Fibroblast of villous mesenchyme (primary cell): ENCODE measurements around the gene PLXNA4. TPM values are rescaled to one million over a fixed set of nuclear protein-coding genes. Genes with fewer than 3 reads are reported as not detected.

Experiments
- DNase-seq: peaks from one replicate; pipeline ENCODE4 v3.0.0-alpha.2; 2010; ENCODE audit warnings: low read depth
- H3K4me3 ChIP-seq: 2 replicates; pipeline ENCODE4 v1.5.1; 2011; ENCODE audit warnings: low read depth, mild to moderate bottlenecking, low read length
- total RNA-seq: library from RNA; depleted of rRNA; stranded (reverse); fragments of >200 nt; gene quantifications from 2 replicates; pipeline ENCODE4 v1.2.3, GENCODE V29; 2012
- TF ChIP-seq, protein P1 (sequence below): IDR thresholded peaks from 2 replicates; pipeline ENCODE4 v1.5.1; 2012; ENCODE audit warnings: low read depth, mild to moderate bottlenecking, low read length; ENCODE audit not compliant: insufficient read depth

The PLXNA4 gene
- total RNA-seq, 1 donor, result not detected

GRCh38 chr7:132469264-132469663 lies 107.0 kb downstream of the PLXNA4 start:
- TF ChIP-seq, protein P1, sequence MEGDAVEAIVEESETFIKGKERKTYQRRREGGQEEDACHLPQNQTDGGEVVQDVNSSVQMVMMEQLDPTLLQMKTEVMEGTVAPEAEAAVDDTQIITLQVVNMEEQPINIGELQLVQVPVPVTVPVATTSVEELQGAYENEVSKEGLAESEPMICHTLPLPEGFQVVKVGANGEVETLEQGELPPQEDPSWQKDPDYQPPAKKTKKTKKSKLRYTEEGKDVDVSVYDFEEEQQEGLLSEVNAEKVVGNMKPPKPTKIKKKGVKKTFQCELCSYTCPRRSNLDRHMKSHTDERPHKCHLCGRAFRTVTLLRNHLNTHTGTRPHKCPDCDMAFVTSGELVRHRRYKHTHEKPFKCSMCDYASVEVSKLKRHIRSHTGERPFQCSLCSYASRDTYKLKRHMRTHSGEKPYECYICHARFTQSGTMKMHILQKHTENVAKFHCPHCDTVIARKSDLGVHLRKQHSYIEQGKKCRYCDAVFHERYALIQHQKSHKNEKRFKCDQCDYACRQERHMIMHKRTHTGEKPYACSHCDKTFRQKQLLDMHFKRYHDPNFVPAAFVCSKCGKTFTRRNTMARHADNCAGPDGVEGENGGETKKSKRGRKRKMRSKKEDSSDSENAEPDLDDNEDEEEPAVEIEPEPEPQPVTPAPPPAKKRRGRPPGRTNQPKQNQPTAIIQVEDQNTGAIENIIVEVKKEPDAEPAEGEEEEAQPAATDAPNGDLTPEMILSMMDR, result no peak
- no peak for DNase-seq
- no peak overlapping the region for H3K4me3 ChIP-seq

DNA sequence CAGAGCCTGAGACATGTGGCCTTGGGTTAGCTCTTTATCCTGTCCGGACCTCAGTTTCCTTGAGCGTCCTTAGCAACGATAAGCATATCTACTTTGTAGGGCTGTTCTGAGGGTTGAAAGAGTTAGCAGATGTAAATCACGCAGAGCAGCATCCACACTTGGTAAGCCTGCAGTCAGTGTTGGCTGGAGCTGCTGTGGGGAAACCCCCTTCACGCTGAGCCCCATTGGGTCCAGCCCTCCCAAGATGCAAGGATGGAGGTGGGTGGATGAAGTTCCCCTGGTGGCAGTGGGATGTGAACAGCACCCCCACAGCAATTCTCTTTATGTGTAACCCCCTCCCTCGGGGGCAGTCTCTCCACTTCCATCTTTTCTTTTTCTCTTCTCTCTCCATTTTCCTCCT lies 109.9 kb downstream of the PLXNA4 start:
- no peak for DNase-seq
- H3K4me3 ChIP-seq, result no peak overlapping the region
- TF ChIP-seq, protein P1, result no peak

GRCh38 chr7:132465516-132465915 lies 110.8 kb downstream of the PLXNA4 start:
- TF ChIP-seq, protein P1, result no peak
- DNase-seq, result no peak
- H3K4me3 ChIP-seq, result no peak overlapping the region

GRCh38 chr7:132464740-132465139 lies 111.5 kb downstream of the PLXNA4 start:
- no peak for DNase-seq
- no peak overlapping the region for H3K4me3 ChIP-seq
- TF ChIP-seq, protein P1, result no peak

DNA sequence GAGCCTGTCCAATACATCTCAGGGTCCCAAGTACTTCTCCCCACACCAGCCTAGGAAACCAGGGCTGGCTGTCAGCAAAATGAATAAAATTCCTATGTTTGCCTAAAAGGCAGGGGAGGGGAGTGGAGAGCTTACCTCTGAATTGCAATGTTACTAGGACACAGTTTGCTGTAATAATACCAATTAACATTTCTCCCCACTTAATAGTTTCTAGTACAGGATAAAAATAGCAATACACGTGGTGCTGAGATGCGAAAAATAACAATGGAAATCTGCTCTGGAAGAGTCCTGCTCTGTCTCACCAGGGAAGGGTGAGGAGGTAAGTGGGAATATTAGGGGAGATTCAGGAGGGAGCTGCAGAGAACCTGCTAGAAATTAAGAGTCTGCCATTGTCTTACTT lies 112.3 kb downstream of the PLXNA4 start:
- DNase-seq, result no peak
- TF ChIP-seq, protein P1, result no peak
- no peak overlapping the region for H3K4me3 ChIP-seq

DNA sequence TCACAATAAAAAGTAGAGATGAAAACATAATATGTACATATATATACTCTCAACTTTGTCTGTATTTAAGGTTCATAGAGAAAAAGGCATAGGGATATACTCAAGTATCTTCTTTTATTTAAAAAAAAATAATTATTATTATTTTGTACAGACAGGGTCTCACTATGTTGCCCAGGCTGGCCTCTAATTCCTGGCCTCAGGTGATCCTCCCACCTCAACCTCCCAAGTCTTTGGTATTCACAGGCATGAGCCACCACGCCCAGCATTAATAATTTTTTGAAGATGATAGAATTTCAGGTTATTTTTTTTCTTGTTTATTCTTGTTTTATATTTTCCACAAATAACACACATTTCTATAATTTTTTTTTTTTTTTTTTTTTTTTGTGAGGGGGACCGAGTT lies 113.8 kb downstream of the PLXNA4 start:
- no peak for DNase-seq
- TF ChIP-seq, protein P1, result no peak
- no peak overlapping the region for H3K4me3 ChIP-seq

- no peak for DNase-seq
- TF ChIP-seq, protein P1, result no peak
- H3K4me3 ChIP-seq, result no peak overlapping the region
These were observed 115.2 kb downstream of the PLXNA4 start for GRCh38 chr7:132461032-132461592.
